ENCODE measurements around the gene IDI1.

The IDI1 gene

DNA sequence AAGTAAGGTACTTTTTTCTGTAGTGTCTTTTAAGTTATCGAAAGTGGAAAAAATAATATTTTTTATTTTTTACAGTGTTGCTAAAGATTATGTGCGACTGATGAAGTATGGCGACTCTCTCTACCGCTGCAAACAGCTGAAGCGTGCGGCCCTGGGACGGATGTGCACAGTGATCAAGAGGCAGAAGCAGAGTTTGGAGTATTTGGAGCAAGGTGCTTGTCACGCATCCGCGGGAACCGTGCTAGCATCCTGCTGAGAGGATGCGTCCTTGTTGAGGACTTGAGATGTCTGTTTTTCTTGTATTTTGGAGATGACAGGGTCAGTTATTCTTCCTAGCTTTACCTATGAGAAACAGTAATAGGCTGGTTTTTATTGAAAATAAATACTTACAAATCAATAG, 52.9 kb downstream of the IDI1 start:
- Histone ChIP-seq H3K36me3 (replicated peaks; ENCODE audit: low read depth, low read length) (peaks cover 53% of the 10 kb centered on the region), H3K27ac (ENCODE audit: low read length) (no peak overlapping the region), H2AFZ (ENCODE audit: low read depth, low read length) (no peak overlapping the region), H3K4me1 (ENCODE audit: low read length) (peaks cover 12% of the 10 kb centered on the region), H3K9me3 (ENCODE audit: insufficient read depth, low read length) (no peaks in the 10 kb centered on the region), H3K79me2 (ENCODE audit: low read length) (peaks cover 56% of the 10 kb centered on the region), H3K27me3 (ENCODE audit: low read depth, low read length) (no peaks in the 10 kb centered on the region), H3K4me2 (ENCODE audit: low read length) (no peak overlapping the region), H3K9ac (ENCODE audit: low read length) (no peak overlapping the region), H3K4me3 (ENCODE audit: low read length) (no peak overlapping the region), H4K20me1 (ENCODE audit: insufficient read depth, low read length) (peaks cover 10% of the 10 kb centered on the region)
- TF ChIP-seq, protein P1, sequence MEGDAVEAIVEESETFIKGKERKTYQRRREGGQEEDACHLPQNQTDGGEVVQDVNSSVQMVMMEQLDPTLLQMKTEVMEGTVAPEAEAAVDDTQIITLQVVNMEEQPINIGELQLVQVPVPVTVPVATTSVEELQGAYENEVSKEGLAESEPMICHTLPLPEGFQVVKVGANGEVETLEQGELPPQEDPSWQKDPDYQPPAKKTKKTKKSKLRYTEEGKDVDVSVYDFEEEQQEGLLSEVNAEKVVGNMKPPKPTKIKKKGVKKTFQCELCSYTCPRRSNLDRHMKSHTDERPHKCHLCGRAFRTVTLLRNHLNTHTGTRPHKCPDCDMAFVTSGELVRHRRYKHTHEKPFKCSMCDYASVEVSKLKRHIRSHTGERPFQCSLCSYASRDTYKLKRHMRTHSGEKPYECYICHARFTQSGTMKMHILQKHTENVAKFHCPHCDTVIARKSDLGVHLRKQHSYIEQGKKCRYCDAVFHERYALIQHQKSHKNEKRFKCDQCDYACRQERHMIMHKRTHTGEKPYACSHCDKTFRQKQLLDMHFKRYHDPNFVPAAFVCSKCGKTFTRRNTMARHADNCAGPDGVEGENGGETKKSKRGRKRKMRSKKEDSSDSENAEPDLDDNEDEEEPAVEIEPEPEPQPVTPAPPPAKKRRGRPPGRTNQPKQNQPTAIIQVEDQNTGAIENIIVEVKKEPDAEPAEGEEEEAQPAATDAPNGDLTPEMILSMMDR (IDR thresholded peaks at IDR 0.05; ENCODE audit: low read depth, low read length) = no peak
- TF ChIP-seq EZH2phosphoT487 (IDR thresholded peaks at IDR 0.05; ENCODE audit: low read depth) = no peak

DNA sequence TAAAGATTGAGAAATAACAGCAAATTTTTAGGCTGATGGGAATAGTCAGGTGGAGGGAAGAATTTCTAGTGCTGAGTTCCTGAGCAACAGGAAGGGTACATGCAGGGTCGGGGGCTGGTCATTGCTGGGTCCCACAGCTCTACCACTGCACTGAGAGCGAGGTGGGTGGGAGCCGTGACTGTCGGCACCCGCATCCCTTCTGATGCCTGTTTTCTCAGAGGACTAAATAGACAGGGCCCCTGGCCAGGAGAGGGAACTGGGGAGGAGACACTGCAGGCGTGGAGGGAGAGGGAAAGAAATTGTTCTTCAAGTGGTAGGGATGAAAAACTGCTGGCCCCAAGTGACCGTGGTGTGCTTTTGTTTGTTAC, 53.4 kb downstream of the IDI1 start:
- Histone ChIP-seq H3K79me2 (ENCODE audit: low read length) (peaks cover 57% of the 10 kb centered on the region), H4K20me1 (ENCODE audit: insufficient read depth, low read length) (peaks cover 15% of the 10 kb centered on the region)
- TF ChIP-seq, protein P1 (IDR thresholded peaks at IDR 0.05; ENCODE audit: low read depth, low read length) = no peak
- TF ChIP-seq EZH2phosphoT487 (IDR thresholded peaks at IDR 0.05; ENCODE audit: low read depth) = no peak

DNA sequence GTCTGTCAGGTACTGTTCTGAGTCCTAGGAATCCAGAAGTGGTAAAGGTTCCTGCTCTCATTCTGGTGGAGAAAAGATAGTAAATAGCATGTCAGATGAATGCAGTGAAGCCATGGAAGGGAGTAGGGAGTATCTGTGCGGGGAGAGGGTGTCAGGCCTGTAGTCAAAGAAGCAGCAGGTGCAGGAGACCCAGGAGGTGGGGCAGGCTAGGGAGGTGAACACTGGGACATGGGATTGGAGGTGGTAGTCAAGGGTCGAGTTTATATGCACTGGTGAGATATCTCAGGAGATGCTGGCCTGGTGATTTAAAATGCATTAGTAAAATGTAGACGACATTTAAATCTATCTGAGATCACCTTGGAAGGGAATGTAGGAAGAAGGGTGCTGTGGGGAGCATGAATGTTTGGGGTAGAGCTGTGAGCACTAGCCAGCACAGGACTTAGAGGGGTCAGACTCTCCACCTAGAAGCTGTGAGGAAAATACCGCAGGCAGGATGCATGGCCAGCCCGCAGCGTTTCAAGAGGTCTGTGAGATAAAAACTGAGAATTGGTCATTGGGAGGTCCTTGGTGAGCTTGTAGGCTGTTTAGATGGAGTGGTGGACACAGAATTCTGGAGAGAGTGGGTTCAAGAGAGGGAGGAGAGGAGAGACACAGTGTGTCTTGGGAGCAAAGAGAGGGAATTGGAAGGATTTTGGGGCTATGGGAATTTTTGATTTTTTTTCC, 53.9 kb downstream of the IDI1 start:
- no peaks in the 10 kb centered on the region for H3K27me3 ChIP-seq (ENCODE audit: low read depth, low read length)
- peaks cover 50% of the 10 kb centered on the region for H3K36me3 ChIP-seq (replicated peaks; ENCODE audit: low read depth, low read length)
- H3K4me3 ChIP-seq (ENCODE audit: low read length) = no peak overlapping the region
- no peak overlapping the region for H3K4me2 ChIP-seq (ENCODE audit: low read length)
- no peak overlapping the region for H2AFZ ChIP-seq (ENCODE audit: low read depth, low read length)
- no peaks in the 10 kb centered on the region for H3K9me3 ChIP-seq (ENCODE audit: insufficient read depth, low read length)
- peaks cover 16% of the 10 kb centered on the region for H3K4me1 ChIP-seq (ENCODE audit: low read length)
- H3K79me2 ChIP-seq (ENCODE audit: low read length) = peaks cover 62% of the 10 kb centered on the region
- H3K9ac ChIP-seq (ENCODE audit: low read length) = no peak overlapping the region
- H4K20me1 ChIP-seq (ENCODE audit: insufficient read depth, low read length) = peaks cover 15% of the 10 kb centered on the region
- TF ChIP-seq, protein P1 (IDR thresholded peaks at IDR 0.05; ENCODE audit: low read depth, low read length) = no peak
- no peak for TF ChIP-seq EZH2phosphoT487 (IDR thresholded peaks at IDR 0.05; ENCODE audit: low read depth)
- no peak overlapping the region for H3K27ac ChIP-seq (ENCODE audit: low read length)

More for the DNA sequence above, 53.4 kb downstream of the IDI1 start:
- H3K4me3 ChIP-seq (ENCODE audit: low read length) = no peak overlapping the region
- peaks cover 50% of the 10 kb centered on the region for H3K36me3 ChIP-seq (replicated peaks; ENCODE audit: low read depth, low read length)
- H2AFZ ChIP-seq (ENCODE audit: low read depth, low read length) = no peak overlapping the region
- H3K9ac ChIP-seq (ENCODE audit: low read length) = no peak overlapping the region
- H3K27ac ChIP-seq (ENCODE audit: low read length) = no peak overlapping the region
- H3K4me1 ChIP-seq (ENCODE audit: low read length) = peaks cover 15% of the 10 kb centered on the region
- H3K27me3 ChIP-seq (ENCODE audit: low read depth, low read length) = no peaks in the 10 kb centered on the region
- no peak overlapping the region for H3K4me2 ChIP-seq (ENCODE audit: low read length)
- no peaks in the 10 kb centered on the region for H3K9me3 ChIP-seq (ENCODE audit: insufficient read depth, low read length)

DNA sequence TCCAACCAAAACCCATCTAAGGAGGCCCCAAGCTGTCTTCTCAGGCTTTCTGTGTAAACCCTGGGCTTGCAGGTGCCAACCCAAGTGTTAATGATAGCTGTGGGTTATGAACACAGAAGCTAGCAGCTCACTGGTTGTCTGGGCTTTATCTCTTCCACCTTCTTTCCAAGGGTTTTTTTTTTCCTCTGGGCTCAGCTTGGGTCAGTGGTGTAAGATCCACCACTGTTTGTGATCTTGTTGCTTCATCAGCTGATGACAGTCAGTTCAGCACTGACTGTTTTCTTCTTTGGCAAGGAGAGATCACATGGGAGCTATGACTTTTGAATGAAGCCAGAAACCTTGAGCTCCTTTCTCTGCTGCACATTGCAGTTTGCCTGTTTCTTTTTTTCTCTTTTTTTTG, 56.0 kb downstream of the IDI1 start:
- H3K27me3 ChIP-seq (ENCODE audit: low read depth, low read length) = no peaks in the 10 kb centered on the region
- H3K4me2 ChIP-seq (ENCODE audit: low read length) = no peak overlapping the region
- H3K27ac ChIP-seq (ENCODE audit: low read length) = peak overlapping the region; percentile 64
- H4K20me1 ChIP-seq (ENCODE audit: insufficient read depth, low read length) = peaks cover 15% of the 10 kb centered on the region
- no peak overlapping the region for H3K4me3 ChIP-seq (ENCODE audit: low read length)
- H3K9me3 ChIP-seq (ENCODE audit: insufficient read depth, low read length) = no peaks in the 10 kb centered on the region
- peaks cover 25% of the 10 kb centered on the region for H3K4me1 ChIP-seq (ENCODE audit: low read length)
- no peak overlapping the region for H3K9ac ChIP-seq (ENCODE audit: low read length)
- H3K36me3 ChIP-seq (replicated peaks; ENCODE audit: low read depth, low read length) = peaks cover 41% of the 10 kb centered on the region
- no peak overlapping the region for H2AFZ ChIP-seq (ENCODE audit: low read depth, low read length)
- TF ChIP-seq, protein P1 (IDR thresholded peaks at IDR 0.05; ENCODE audit: low read depth, low read length) = no peak
- no peak for TF ChIP-seq EZH2phosphoT487 (IDR thresholded peaks at IDR 0.05; ENCODE audit: low read depth)
- H3K79me2 ChIP-seq (ENCODE audit: low read length) = peaks cover 77% of the 10 kb centered on the region
